GM23248 (cell line): Measurements from ENCODE around the gene TIAM2.

ENCODE experiments used
- EZH2 ChIP-seq: fragments of 200-600 bp; sonication (generic); IDR thresholded peaks from 2 replicates; pipeline ENCODE4 v1.6.1; 2018; ENCODE audit warnings: antibody characterized with exemption, mild to moderate bottlenecking; ENCODE audit not compliant: insufficient read depth, poor library complexity, severe bottlenecking
- EZH2phosphoT487 ChIP-seq: fragments of 200-600 bp; sonication (generic); IDR thresholded peaks from 2 replicates; pipeline ENCODE4 v1.6.1; 2018; ENCODE audit warnings: antibody characterized with exemption, moderate library complexity, mild to moderate bottlenecking, low read depth; ENCODE audit not compliant: insufficient read depth

DNA sequence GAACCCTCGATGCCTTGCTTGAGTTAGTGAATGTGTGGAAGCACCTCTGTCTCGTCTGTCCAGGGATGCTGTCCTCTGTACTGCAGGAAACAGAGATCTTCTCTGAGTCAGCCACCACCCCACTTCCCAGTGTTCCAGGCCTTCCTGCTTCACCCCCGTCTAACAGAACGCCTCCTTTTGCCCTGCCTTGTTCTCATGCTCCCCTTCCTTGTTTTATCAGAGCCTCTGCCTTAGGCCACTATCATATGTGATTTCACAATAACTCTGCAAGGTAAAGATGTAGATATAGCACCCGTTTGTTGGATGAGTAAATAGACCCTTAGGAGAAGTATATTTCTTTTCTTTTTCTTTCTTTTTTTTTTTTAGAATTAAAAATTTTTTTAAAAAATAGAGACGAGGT is 162.0 kb downstream of the TIAM2 start:
- TF ChIP-seq EZH2, result no peak
- no peak for TF ChIP-seq EZH2phosphoT487
